Measurements from ENCODE around the gene TLCD2.

- no peak for TF ChIP-seq CTCF (IDR thresholded peaks at IDR 0.05; ENCODE audit: low read depth, low read length)
- no peak for TF ChIP-seq EZH2phosphoT487 (IDR thresholded peaks at IDR 0.05; ENCODE audit: low read depth)
These were observed 20.4 kb upstream of the TLCD2 start for GRCh38 chr17:1730326-1731193.
